Measurements from ENCODE around the gene IGSF21. TPM values are rescaled to one million over a fixed set of nuclear protein-coding genes. Genes with fewer than 3 reads are reported as not detected.

The IGSF21 gene
- total and polyA plus RNA-seq, 4 donors = 0.31 to 1.5 (median 0.88) TPM

- Histone ChIP-seq H3K27ac (ENCODE audit: low read depth in 1 of 2, low read length in 2 of 2) (no peak overlapping the region), H3K9ac (ENCODE audit: low read depth in 1 of 2, low read length in 2 of 2) (no peak overlapping the region), H3K36me3 (ENCODE audit: control insufficient read depth in 4 of 4, insufficient read depth in 3 of 4, low read depth in 1 of 4, low read length in 3 of 4) (no peaks in the 10 kb centered on the region), H3K9me3 (ENCODE audit: control insufficient read depth in 4 of 4, low read length in 3 of 4) (no peaks in the 10 kb centered on the region), H3K4me1 (ENCODE audit: control insufficient read depth in 4 of 4, insufficient read depth in 4 of 4, low read length in 3 of 4) (no peaks in the 10 kb centered on the region), H3K4me3 (ENCODE audit: low read depth in 1 of 3, low read length in 3 of 3) (no peak overlapping the region), H3K27me3 (ENCODE audit: control insufficient read depth in 4 of 4, insufficient read depth in 4 of 4, low read length in 3 of 4) (peaks cover 0 to 9% (median under 1%) of the 10 kb centered on the region in 4 donors)
- 95% methylated on average over 1 of the region's 1 CpG for WGBS
- no peak for DNase-seq (ENCODE audit: low spot score)
- TF ChIP-seq HNF4A (conservative IDR thresholded peaks at IDR 0.05) = no peak
Measured at GRCh38 chr1:18353528-18353927, 245.9 kb downstream of the IGSF21 start.

GRCh38 chr1:18353992-18354391 lies 246.4 kb downstream of the IGSF21 start:
- H3K36me3 ChIP-seq (ENCODE audit: control insufficient read depth in 4 of 4, insufficient read depth in 3 of 4, low read depth in 1 of 4, low read length in 3 of 4) = no peaks in the 10 kb centered on the region
- peaks cover 0 to 9% (median under 1%) of the 10 kb centered on the region in 4 donors for H3K27me3 ChIP-seq (ENCODE audit: control insufficient read depth in 4 of 4, insufficient read depth in 4 of 4, low read length in 3 of 4)
- no peaks in the 10 kb centered on the region for H3K9me3 ChIP-seq (ENCODE audit: control insufficient read depth in 4 of 4, low read length in 3 of 4)
- no peak overlapping the region for H3K4me3 ChIP-seq (ENCODE audit: low read depth in 1 of 3, low read length in 3 of 3)
- WGBS = 62% methylated on average over 2 of the region's 2 CpGs
- H3K9ac ChIP-seq (ENCODE audit: low read depth in 1 of 2, low read length in 2 of 2) = no peak overlapping the region
- TF ChIP-seq RXRA (IDR thresholded peaks at IDR 0.05) (no peak), HNF4A (conservative IDR thresholded peaks at IDR 0.05) (no peak), REST (IDR thresholded peaks at IDR 0.05) (no peak), JUND (IDR thresholded peaks at IDR 0.05) (no peak)
- DNase-seq (ENCODE audit: low spot score) = no peak
- H3K27ac ChIP-seq (ENCODE audit: low read depth in 1 of 2, low read length in 2 of 2) = no peak overlapping the region
- H3K4me1 ChIP-seq (ENCODE audit: control insufficient read depth in 4 of 4, insufficient read depth in 4 of 4, low read length in 3 of 4) = no peaks in the 10 kb centered on the region

- Histone ChIP-seq H3K4me3 (ENCODE audit: low read depth in 1 of 3, low read length in 3 of 3) (no peak overlapping the region), H3K27me3 (ENCODE audit: control insufficient read depth in 4 of 4, insufficient read depth in 4 of 4, low read length in 3 of 4) (peaks cover 0 to 9% (median under 1%) of the 10 kb centered on the region in 4 donors)
- 13% methylated on average over 3 of the region's 3 CpGs for WGBS
Measured at GRCh38 chr1:18354612-18355011, 247.0 kb downstream of the IGSF21 start.

More at GRCh38 chr1:18354612-18355011, 247.0 kb downstream of the IGSF21 start:
- Histone ChIP-seq H3K36me3 (ENCODE audit: control insufficient read depth in 4 of 4, insufficient read depth in 3 of 4, low read depth in 1 of 4, low read length in 3 of 4) (no peaks in the 10 kb centered on the region), H3K27ac (ENCODE audit: low read depth in 1 of 2, low read length in 2 of 2) (no peak overlapping the region), H3K9me3 (ENCODE audit: control insufficient read depth in 4 of 4, low read length in 3 of 4) (no peaks in the 10 kb centered on the region), H3K9ac (ENCODE audit: low read depth in 1 of 2, low read length in 2 of 2) (no peak overlapping the region), H3K4me1 (ENCODE audit: control insufficient read depth in 4 of 4, insufficient read depth in 4 of 4, low read length in 3 of 4) (no peaks in the 10 kb centered on the region)
- no peak for DNase-seq (ENCODE audit: low spot score)
- TF ChIP-seq CTCF (IDR thresholded peaks at IDR 0.05; ENCODE audit: low read depth, low read length, missing input control) (no peak), HNF4A (conservative IDR thresholded peaks at IDR 0.05) (no peak), FOXA2 (IDR thresholded peaks at IDR 0.05) (no peak), NR2F2 (IDR thresholded peaks at IDR 0.05) (no peak), HNF4G (IDR thresholded peaks at IDR 0.05) (no peak), EGR1 (IDR thresholded peaks at IDR 0.05; ENCODE audit: low read depth in 2 of 2) (no peak), TAF1 (conservative IDR thresholded peaks at IDR 0.05) (no peak)

Data from liver (tissue), 9 donors.